UCSD-AML1 (cell line): ENCODE measurements around the gene RAMACL.
"Not testable (repeated sequence)": the region's sequence is repeated elsewhere in the genome, so short reads cannot be mapped to it uniquely, and the experiment has no call there.

Experiments
- DNase-seq: peaks from one replicate; lab custom pipeline; 2025; ENCODE audit not compliant: unreplicated experiment; lab: John Stamatoyannopoulos, UW

Gene RAMACL

GRCh38 chr6:166596776-166597507 is 10.5 kb upstream of the RAMACL start:
- DNase-seq: no peak

- DNase-seq: no peak
These were observed 9.5 kb upstream of the RAMACL start for GRCh38 chr6:166595949-166596348.

- DNase-seq: no peak
These were observed 8.7 kb upstream of the RAMACL start for GRCh38 chr6:166595061-166595780.

GRCh38 chr6:166592821-166593220 is 6.3 kb upstream of the RAMACL start:
- DNase-seq: no peak

- no peak for DNase-seq
These were observed 5.6 kb upstream of the RAMACL start for GRCh38 chr6:166591961-166592520.

GRCh38 chr6:166591026-166591425 is 4.5 kb upstream of the RAMACL start:
- no peak for DNase-seq

GRCh38 chr6:166589786-166590574 is 3.5 kb upstream of the RAMACL start:
- DNase-seq: no peak

- no peak for DNase-seq
These were observed 2.9 kb upstream of the RAMACL start for GRCh38 chr6:166589337-166589731.

- no peak for DNase-seq
These were observed 2.3 kb upstream of the RAMACL start for GRCh38 chr6:166588691-166589336.

- peak; percentile 28 for DNase-seq
These were observed 1.3 kb upstream of the RAMACL start for GRCh38 chr6:166587631-166588413.

- DNase-seq: no peak
These were observed 1.5 kb downstream of the RAMACL start for GRCh38 chr6:166584853-166585429.

GRCh38 chr6:166584155-166584554 is 2.3 kb downstream of the RAMACL start:
- no peak for DNase-seq

- DNase-seq: no peak
These were observed 3.1 kb downstream of the RAMACL start for GRCh38 chr6:166583230-166583965.

- no peak for DNase-seq
These were observed 4.2 kb downstream of the RAMACL start for GRCh38 chr6:166582258-166582657.

- DNase-seq: not testable (repeated sequence)
These were observed 4.7 kb downstream of the RAMACL start for GRCh38 chr6:166581801-166582200.

GRCh38 chr6:166581091-166581511 is 5.4 kb downstream of the RAMACL start:
- no peak for DNase-seq

GRCh38 chr6:166580076-166581050 is 6.1 kb downstream of the RAMACL start:
- no peak for DNase-seq
